ENCODE data around the gene KCND1. TPM values are rescaled to one million over a fixed set of nuclear protein-coding genes. Genes with fewer than 3 reads are reported as not detected.
"Not testable (repeated sequence)": the region's sequence is repeated elsewhere in the genome, so short reads cannot be mapped to it uniquely, and the experiment has no call there.

KCND1 gene
- total RNA-seq, 2 experiments from 2014 or later = 2.4 to 2.5 TPM

- DNase-seq = no peak
Observed at GRCh38 chrX:48996969-48997368, 25.3 kb upstream of the KCND1 start.

GRCh38 chrX:48992341-48992740 lies 20.7 kb upstream of the KCND1 start:
- intact Hi-C loops (cut with micrococcal nuclease) = no loop called here
- POLR2A ChIA-PET = no interaction called here
- Mint-ChIP-seq H3K4me1 (ENCODE audit: low read depth) (peaks cover 9% of the 10 kb centered on the region), H3K4me3 (no peak overlapping the region), H3K9me3 (no peaks in the 10 kb centered on the region), H3K27me3 (no peaks in the 10 kb centered on the region), H3K27ac (no peak overlapping the region), H3K36me3 (peaks cover 38% of the 10 kb centered on the region)
- no peak for DNase-seq
- CTCF ChIA-PET = no interaction called here

More at GRCh38 chrX:48996969-48997368, 25.3 kb upstream of the KCND1 start:
- ChIA-PET POLR2A (no interaction called here), CTCF (no interaction called here)
- Mint-ChIP-seq H3K27me3 (no peaks in the 10 kb centered on the region), H3K9me3 (no peaks in the 10 kb centered on the region), H3K36me3 (peaks cover 43% of the 10 kb centered on the region), H3K4me3 (no peak overlapping the region), H3K27ac (no peak overlapping the region), H3K4me1 (ENCODE audit: low read depth) (peaks cover 42% of the 10 kb centered on the region)
- intact Hi-C loops (cut with micrococcal nuclease) = no loop called here

- Mint-ChIP-seq H3K27me3 (no peaks in the 10 kb centered on the region), H3K4me3 (no peak overlapping the region), H3K4me1 (ENCODE audit: low read depth) (no peaks in the 10 kb centered on the region), H3K36me3 (peaks cover 28% of the 10 kb centered on the region), H3K9me3 (no peaks in the 10 kb centered on the region), H3K27ac (no peak overlapping the region)
- no peak for DNase-seq
- intact Hi-C loops (cut with micrococcal nuclease) = no loop called here
- ChIA-PET POLR2A (no interaction called here), CTCF (no interaction called here)
Observed at GRCh38 chrX:48989483-48989882, 17.8 kb upstream of the KCND1 start.

GRCh38 chrX:48983896-48984295 lies 12.3 kb upstream of the KCND1 start:
- Mint-ChIP-seq H3K4me1 (ENCODE audit: low read depth) (no peaks in the 10 kb centered on the region), H3K27ac (no peak overlapping the region), H3K9me3 (no peaks in the 10 kb centered on the region), H3K27me3 (no peaks in the 10 kb centered on the region), H3K36me3 (peaks cover 32% of the 10 kb centered on the region), H3K4me3 (no peak overlapping the region)
- DNase-seq = no peak
- CTCF ChIA-PET = no interaction called here
- intact Hi-C loops (cut with micrococcal nuclease) = no loop called here
- POLR2A ChIA-PET = no interaction called here

GRCh38 chrX:48983081-48983480 lies 11.4 kb upstream of the KCND1 start:
- CTCF ChIA-PET = no interaction called here
- Mint-ChIP-seq H3K36me3 (peaks cover 30% of the 10 kb centered on the region), H3K9me3 (no peaks in the 10 kb centered on the region), H3K4me1 (ENCODE audit: low read depth) (no peaks in the 10 kb centered on the region), H3K27me3 (no peaks in the 10 kb centered on the region), H3K4me3 (no peak overlapping the region), H3K27ac (no peak overlapping the region)
- POLR2A ChIA-PET = no interaction called here
- intact Hi-C loops (cut with micrococcal nuclease) = no loop called here
- DNase-seq = no peak

GRCh38 chrX:48981178-48981577 lies 9.5 kb upstream of the KCND1 start:
- no peaks in the 10 kb centered on the region for H3K27me3 Mint-ChIP-seq
- POLR2A ChIA-PET = no interaction called here
- intact Hi-C loops (cut with micrococcal nuclease) = no loop called here
- no peaks in the 10 kb centered on the region for H3K4me1 Mint-ChIP-seq (ENCODE audit: low read depth)
- no peak overlapping the region for H3K27ac Mint-ChIP-seq
- peaks cover 30% of the 10 kb centered on the region for H3K36me3 Mint-ChIP-seq
- no peak overlapping the region for H3K4me3 Mint-ChIP-seq
- H3K9me3 Mint-ChIP-seq = no peaks in the 10 kb centered on the region
- CTCF ChIA-PET = interaction anchor here (0.7 kb wide), 1 partner anchor 9 kb away, joined by 3 read pairs; the partner anchor contains the start of gene KCND1
- DNase-seq = no peak

GRCh38 chrX:48980341-48980740 lies 8.7 kb upstream of the KCND1 start:
- H3K27ac Mint-ChIP-seq; H3K4me1 Mint-ChIP-seq (ENCODE audit: low read depth): not testable (repeated sequence)
- peaks cover 31% of the 10 kb centered on the region for H3K36me3 Mint-ChIP-seq

GRCh38 chrX:48978226-48978625 lies 6.6 kb upstream of the KCND1 start:
- Mint-ChIP-seq H3K27me3 (no peaks in the 10 kb centered on the region), H3K36me3 (peaks cover 26% of the 10 kb centered on the region), H3K27ac (no peak overlapping the region), H3K9me3 (no peaks in the 10 kb centered on the region), H3K4me3 (no peak overlapping the region), H3K4me1 (ENCODE audit: low read depth) (peaks cover 1% of the 10 kb centered on the region)
- ChIA-PET POLR2A (no interaction called here), CTCF (no interaction called here)
- intact Hi-C loops (cut with micrococcal nuclease) = no loop called here
- no peak for DNase-seq

More at GRCh38 chrX:48980341-48980740, 8.7 kb upstream of the KCND1 start:
- H3K9me3 Mint-ChIP-seq; POLR2A ChIA-PET; H3K27me3 Mint-ChIP-seq; intact Hi-C loops (cut with micrococcal nuclease); H3K4me3 Mint-ChIP-seq; DNase-seq: not testable (repeated sequence)
- CTCF ChIA-PET = interaction anchor here (0.7 kb wide), 1 partner anchor 11 kb away, joined by 3 read pairs; no protein-coding TSS in a partner anchor

- CTCF ChIA-PET = no interaction called here
Observed at GRCh38 chrX:48976086-48976485, 4.4 kb upstream of the KCND1 start.

GRCh38 chrX:48975541-48975940 lies 3.9 kb upstream of the KCND1 start:
- POLR2A ChIA-PET = no interaction called here
- Mint-ChIP-seq H3K4me3 (no peak overlapping the region), H3K27ac (no peak overlapping the region), H3K9me3 (no peaks in the 10 kb centered on the region), H3K36me3 (peaks cover 20% of the 10 kb centered on the region), H3K4me1 (ENCODE audit: low read depth) (peaks cover 16% of the 10 kb centered on the region), H3K27me3 (no peaks in the 10 kb centered on the region)
- DNase-seq = no peak
- intact Hi-C loops (cut with micrococcal nuclease) = no loop called here
- CTCF ChIA-PET = no interaction called here

More at GRCh38 chrX:48976086-48976485, 4.4 kb upstream of the KCND1 start:
- POLR2A ChIA-PET = no interaction called here
- Mint-ChIP-seq H3K9me3 (no peaks in the 10 kb centered on the region), H3K27ac (no peak overlapping the region), H3K36me3 (peaks cover 23% of the 10 kb centered on the region), H3K4me1 (ENCODE audit: low read depth) (peaks cover 16% of the 10 kb centered on the region), H3K4me3 (no peak overlapping the region), H3K27me3 (no peaks in the 10 kb centered on the region)
- no peak for DNase-seq
- intact Hi-C loops (cut with micrococcal nuclease) = no loop called here

- intact Hi-C loops (cut with micrococcal nuclease) = no loop called here
- ChIA-PET CTCF (no interaction called here), POLR2A (interaction anchor here (1.5 kb wide), 1 partner anchor 17 kb away, joined by 3 read pairs; no protein-coding TSS in a partner anchor)
- H3K27me3 Mint-ChIP-seq = no peaks in the 10 kb centered on the region
- H3K36me3 Mint-ChIP-seq = peaks cover 17% of the 10 kb centered on the region
- H3K27ac Mint-ChIP-seq = no peak overlapping the region
- H3K4me3 Mint-ChIP-seq = no peak overlapping the region
- DNase-seq = no peak
- no peaks in the 10 kb centered on the region for H3K9me3 Mint-ChIP-seq
- H3K4me1 Mint-ChIP-seq (ENCODE audit: low read depth) = peaks cover 16% of the 10 kb centered on the region
Observed at GRCh38 chrX:48975041-48975440, 3.4 kb upstream of the KCND1 start.

GRCh38 chrX:48974574-48974973 lies 2.9 kb upstream of the KCND1 start:
- Mint-ChIP-seq H3K36me3 (peaks cover 15% of the 10 kb centered on the region), H3K27ac (no peak overlapping the region)

GRCh38 chrX:48974033-48974432 lies 2.4 kb upstream of the KCND1 start:
- no peak for DNase-seq
- Mint-ChIP-seq H3K27me3 (no peaks in the 10 kb centered on the region), H3K4me3 (no peak overlapping the region), H3K4me1 (ENCODE audit: low read depth) (peaks cover 16% of the 10 kb centered on the region), H3K9me3 (no peaks in the 10 kb centered on the region), H3K36me3 (peaks cover 15% of the 10 kb centered on the region), H3K27ac (no peak overlapping the region)
- POLR2A ChIA-PET = interaction anchor here (1.5 kb wide), 1 partner anchor 16 kb away, joined by 3 read pairs; no protein-coding TSS in a partner anchor
- intact Hi-C loops (cut with micrococcal nuclease) = no loop called here
- CTCF ChIA-PET = no interaction called here

More at GRCh38 chrX:48974574-48974973, 2.9 kb upstream of the KCND1 start:
- no peak for DNase-seq
- Mint-ChIP-seq H3K4me3 (no peak overlapping the region), H3K9me3 (no peaks in the 10 kb centered on the region), H3K4me1 (ENCODE audit: low read depth) (peaks cover 16% of the 10 kb centered on the region), H3K27me3 (no peaks in the 10 kb centered on the region)
- ChIA-PET CTCF (no interaction called here), POLR2A (interaction anchor here (1.5 kb wide), 1 partner anchor 16 kb away, joined by 3 read pairs; no protein-coding TSS in a partner anchor)
- intact Hi-C loops (cut with micrococcal nuclease) = no loop called here

Measured in activated CD4-positive, alpha-beta memory T cell treated with anti-CD3 and anti-CD28 coated beads for 36 hours (primary cell).